Fibroblast of lung (primary cell): ENCODE data around the gene CAPZB.

ENCODE experiments used
- CTCF ChIP-seq, 2 donors: IDR thresholded peaks in 1 of 2; conservative IDR thresholded peaks in 1 of 2; 1 replicate in 1 of 2; 2 replicates in 1 of 2; pipeline ENCODE4 v1.5.1; 2011 to 2012; ENCODE audit warnings: low read length in 2 of 2, control low read depth in 1 of 2, inconsistent platforms in 1 of 2, low read depth in 1 of 2, mild to moderate bottlenecking in 1 of 2
- EZH2 ChIP-seq: IDR thresholded peaks from 2 replicates; pipeline ENCODE4 v1.5.1; 2012; ENCODE audit warnings: low read length, control low read depth, mild to moderate bottlenecking; ENCODE audit errors: missing control alignments

GRCh38 chr1:19507516-19507915 is 22.2 kb upstream of the CAPZB start:
- TF ChIP-seq CTCF (conservative IDR thresholded peaks at IDR 0.05 in 1 of 2, IDR thresholded peaks at IDR 0.05 in 1 of 2; ENCODE audit: low read depth in 1 of 2, low read length in 2 of 2) (no peak), EZH2 (no peak)
